ENCODE measurements around the gene PTPRN2. TPM values are rescaled to one million over a fixed set of nuclear protein-coding genes. Genes with fewer than 3 reads are reported as not detected.
"Not testable (repeated sequence)": the region's sequence is repeated elsewhere in the genome, so short reads cannot be mapped to it uniquely, and the experiment has no call there.

Gene PTPRN2
- total RNA-seq, 1 donor from 2014 or later = 2.4 TPM

- Histone ChIP-seq H3K4me3 (ENCODE audit: low read depth, low read length) (no peak overlapping the region), H3K36me3 (ENCODE audit: control insufficient read depth, insufficient read depth, low read length) (no peaks in the 10 kb centered on the region), H3K27me3 (ENCODE audit: control insufficient read depth, insufficient read depth, low read length) (no peaks in the 10 kb centered on the region)
- TF ChIP-seq, protein P1, sequence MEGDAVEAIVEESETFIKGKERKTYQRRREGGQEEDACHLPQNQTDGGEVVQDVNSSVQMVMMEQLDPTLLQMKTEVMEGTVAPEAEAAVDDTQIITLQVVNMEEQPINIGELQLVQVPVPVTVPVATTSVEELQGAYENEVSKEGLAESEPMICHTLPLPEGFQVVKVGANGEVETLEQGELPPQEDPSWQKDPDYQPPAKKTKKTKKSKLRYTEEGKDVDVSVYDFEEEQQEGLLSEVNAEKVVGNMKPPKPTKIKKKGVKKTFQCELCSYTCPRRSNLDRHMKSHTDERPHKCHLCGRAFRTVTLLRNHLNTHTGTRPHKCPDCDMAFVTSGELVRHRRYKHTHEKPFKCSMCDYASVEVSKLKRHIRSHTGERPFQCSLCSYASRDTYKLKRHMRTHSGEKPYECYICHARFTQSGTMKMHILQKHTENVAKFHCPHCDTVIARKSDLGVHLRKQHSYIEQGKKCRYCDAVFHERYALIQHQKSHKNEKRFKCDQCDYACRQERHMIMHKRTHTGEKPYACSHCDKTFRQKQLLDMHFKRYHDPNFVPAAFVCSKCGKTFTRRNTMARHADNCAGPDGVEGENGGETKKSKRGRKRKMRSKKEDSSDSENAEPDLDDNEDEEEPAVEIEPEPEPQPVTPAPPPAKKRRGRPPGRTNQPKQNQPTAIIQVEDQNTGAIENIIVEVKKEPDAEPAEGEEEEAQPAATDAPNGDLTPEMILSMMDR (IDR thresholded peaks at IDR 0.05; ENCODE audit: insufficient read depth, low read length, poor library complexity, severe bottlenecking) = no peak
- no peak for DNase-seq (ENCODE audit: low read depth)
Observed at GRCh38 chr7:158348446-158348845, 239.2 kb downstream of the PTPRN2 start.

DNA sequence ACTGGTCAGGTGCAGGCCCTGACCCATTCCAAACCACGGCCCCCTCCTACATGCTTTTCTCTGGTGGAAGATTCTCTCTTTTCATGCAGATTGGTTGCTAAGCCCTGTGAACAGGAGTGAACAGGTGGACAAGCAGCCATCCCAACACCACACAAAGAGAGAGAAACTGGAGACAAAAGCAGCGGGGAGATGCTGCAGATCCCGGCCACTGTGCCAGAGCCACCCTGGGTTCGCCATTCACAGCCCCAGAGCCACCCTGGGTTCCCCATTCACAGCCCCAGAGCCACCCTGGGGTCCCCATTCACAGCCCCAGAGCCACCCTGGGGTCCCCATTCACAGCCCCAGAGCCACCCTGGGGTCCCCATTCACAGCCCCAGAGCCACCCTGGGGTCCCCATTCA lies 239.6 kb downstream of the PTPRN2 start:
- DNase-seq (ENCODE audit: low read depth); H3K4me3 ChIP-seq (ENCODE audit: low read depth, low read length); H3K27me3 ChIP-seq (ENCODE audit: control insufficient read depth, insufficient read depth, low read length); H3K36me3 ChIP-seq (ENCODE audit: control insufficient read depth, insufficient read depth, low read length): not testable (repeated sequence)

GRCh38 chr7:158345731-158346130 lies 241.9 kb downstream of the PTPRN2 start:
- TF ChIP-seq, protein P1 (IDR thresholded peaks at IDR 0.05; ENCODE audit: insufficient read depth, low read length, poor library complexity, severe bottlenecking) = no peak
- H3K27me3 ChIP-seq (ENCODE audit: control insufficient read depth, insufficient read depth, low read length) = no peaks in the 10 kb centered on the region
- no peak for DNase-seq (ENCODE audit: low read depth)
- H3K36me3 ChIP-seq (ENCODE audit: control insufficient read depth, insufficient read depth, low read length) = no peaks in the 10 kb centered on the region
- no peak overlapping the region for H3K4me3 ChIP-seq (ENCODE audit: low read depth, low read length)

DNA sequence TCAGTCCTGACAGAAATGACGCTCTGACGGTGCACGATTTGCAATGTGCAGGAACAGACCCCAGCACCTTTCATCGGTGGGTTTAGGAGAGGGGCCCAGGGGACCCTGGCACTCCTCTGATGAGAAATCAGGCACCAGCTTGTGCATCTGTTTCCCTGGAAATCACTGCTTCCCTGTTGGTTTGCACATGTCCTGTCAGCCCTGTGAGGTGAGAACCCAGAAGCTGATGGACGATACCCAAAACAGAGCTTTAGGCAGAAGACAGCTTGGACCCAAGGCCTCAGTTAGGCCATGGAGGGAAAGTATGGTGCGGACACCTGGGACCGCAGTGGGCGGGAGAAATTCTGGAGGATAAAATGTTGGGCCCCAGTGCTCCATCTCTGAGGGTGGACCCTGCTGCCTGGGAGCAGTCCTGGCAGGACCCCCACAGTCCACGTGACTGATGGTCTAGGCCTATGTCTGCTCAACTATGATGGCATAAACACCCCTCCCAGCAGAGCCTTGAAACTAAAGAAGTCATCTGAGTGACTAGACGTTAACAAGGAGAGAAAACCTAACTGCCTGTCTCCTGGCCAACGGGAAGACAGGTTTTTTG lies 242.8 kb downstream of the PTPRN2 start:
- DNase-seq (ENCODE audit: low read depth) = no peak
- TF ChIP-seq, protein P1 (IDR thresholded peaks at IDR 0.05; ENCODE audit: insufficient read depth, low read length, poor library complexity, severe bottlenecking) = no peak
- Histone ChIP-seq H3K36me3 (ENCODE audit: control insufficient read depth, insufficient read depth, low read length) (no peaks in the 10 kb centered on the region), H3K27me3 (ENCODE audit: control insufficient read depth, insufficient read depth, low read length) (no peaks in the 10 kb centered on the region), H3K4me3 (ENCODE audit: low read depth, low read length) (no peak overlapping the region)

DNA sequence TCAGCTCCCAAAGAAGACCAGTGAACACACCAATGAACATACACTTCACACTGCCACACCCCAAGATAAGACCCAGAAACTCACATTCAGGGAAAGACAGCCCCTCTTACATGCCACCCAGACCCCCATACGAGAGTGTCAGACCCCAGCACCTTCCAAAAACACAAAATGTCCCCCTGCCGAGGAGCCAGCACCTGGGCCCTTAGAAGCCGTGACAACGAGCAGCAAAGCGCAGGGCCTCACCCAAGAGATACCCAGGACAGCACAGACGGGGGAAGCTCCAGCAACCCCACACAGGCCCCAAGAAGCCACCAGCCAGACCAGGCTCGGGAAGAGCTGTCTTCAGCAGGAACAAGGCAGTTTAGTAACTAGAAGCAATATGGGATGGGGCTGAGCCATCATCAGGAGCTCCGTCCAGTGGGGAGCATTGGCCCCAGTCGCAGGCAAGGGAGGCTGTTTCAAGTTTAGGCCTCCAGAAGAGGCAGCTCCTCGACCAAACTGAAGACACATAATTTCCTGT lies 243.6 kb downstream of the PTPRN2 start:
- Histone ChIP-seq H3K36me3 (ENCODE audit: control insufficient read depth, insufficient read depth, low read length) (no peaks in the 10 kb centered on the region), H3K4me3 (ENCODE audit: low read depth, low read length) (no peak overlapping the region), H3K27me3 (ENCODE audit: control insufficient read depth, insufficient read depth, low read length) (no peaks in the 10 kb centered on the region)
- no peak for DNase-seq (ENCODE audit: low read depth)
- TF ChIP-seq, protein P1 (IDR thresholded peaks at IDR 0.05; ENCODE audit: insufficient read depth, low read length, poor library complexity, severe bottlenecking) = no peak

- Histone ChIP-seq H3K4me3 (ENCODE audit: low read depth, low read length) (no peak overlapping the region), H3K27me3 (ENCODE audit: control insufficient read depth, insufficient read depth, low read length) (no peaks in the 10 kb centered on the region), H3K36me3 (ENCODE audit: control insufficient read depth, insufficient read depth, low read length) (no peaks in the 10 kb centered on the region)
- DNase-seq (ENCODE audit: low read depth) = no peak
- TF ChIP-seq, protein P1 (IDR thresholded peaks at IDR 0.05; ENCODE audit: insufficient read depth, low read length, poor library complexity, severe bottlenecking) = no peak
Observed at GRCh38 chr7:158343526-158343925, 244.1 kb downstream of the PTPRN2 start.

- not testable (repeated sequence) for H3K36me3 ChIP-seq (ENCODE audit: control insufficient read depth, insufficient read depth, low read length); DNase-seq (ENCODE audit: low read depth); H3K27me3 ChIP-seq (ENCODE audit: control insufficient read depth, insufficient read depth, low read length); H3K4me3 ChIP-seq (ENCODE audit: low read depth, low read length)
Observed at GRCh38 chr7:158341097-158341496, 246.5 kb downstream of the PTPRN2 start.

DNA sequence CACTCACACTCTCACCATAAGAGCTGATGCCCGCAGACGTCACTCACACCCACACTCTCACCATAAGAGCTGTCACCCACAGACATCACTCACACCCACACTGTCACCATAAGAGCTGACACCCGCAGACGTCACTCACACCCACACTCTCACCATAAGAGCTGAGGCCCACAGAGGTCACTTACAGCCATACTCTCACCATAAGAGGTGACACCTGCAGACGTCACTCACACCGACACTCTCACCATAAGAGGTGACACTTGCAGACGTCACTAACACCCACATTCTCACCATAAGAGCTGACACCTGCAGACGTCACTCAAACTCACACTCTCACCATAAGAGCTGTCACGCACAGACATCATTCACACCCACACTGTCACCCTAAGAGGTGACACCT lies 250.7 kb downstream of the PTPRN2 start:
- DNase-seq (ENCODE audit: low read depth); H3K4me3 ChIP-seq (ENCODE audit: low read depth, low read length); H3K36me3 ChIP-seq (ENCODE audit: control insufficient read depth, insufficient read depth, low read length); H3K27me3 ChIP-seq (ENCODE audit: control insufficient read depth, insufficient read depth, low read length): not testable (repeated sequence)

DNA sequence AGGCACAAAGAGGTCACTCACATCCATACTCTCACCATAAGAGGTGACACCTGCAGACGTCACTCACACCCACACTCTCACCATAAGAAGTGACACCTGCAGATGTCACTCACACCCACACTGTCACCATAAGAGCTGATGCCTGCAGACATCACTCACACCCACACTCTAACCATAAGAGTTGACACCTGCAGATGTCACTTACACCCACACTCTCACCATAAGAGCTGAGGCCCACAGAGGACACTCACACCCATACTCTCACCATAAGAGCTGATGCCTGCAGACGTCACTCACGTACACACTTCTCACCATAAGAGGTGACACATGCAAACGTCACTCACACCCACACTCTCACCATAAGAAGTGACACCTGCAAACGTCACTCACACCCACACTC lies 255.1 kb downstream of the PTPRN2 start:
- H3K36me3 ChIP-seq (ENCODE audit: control insufficient read depth, insufficient read depth, low read length); DNase-seq (ENCODE audit: low read depth); H3K27me3 ChIP-seq (ENCODE audit: control insufficient read depth, insufficient read depth, low read length); H3K4me3 ChIP-seq (ENCODE audit: low read depth, low read length): not testable (repeated sequence)

All from kidney epithelial cell (primary cell).